ENCODE data around the gene VPS39.

GRCh38 chr15:42184296-42184695, 23.8 kb downstream of the VPS39 start:
- TF ChIP-seq CTCF (IDR thresholded peaks at IDR 0.05; ENCODE audit: insufficient read depth, low read length) (no peak), POLR2AphosphoS5 (IDR thresholded peaks at IDR 0.05; ENCODE audit: low read depth) (no peak), SPI1 (IDR thresholded peaks at IDR 0.05; ENCODE audit: borderline replicate concordance, low read depth) (no peak), GABPA (IDR thresholded peaks at IDR 0.05; ENCODE audit: low read depth) (no peak)

Data from HL-60 (cell line).